SK-N-DZ (cell line): ENCODE results near the gene NKD2.

Source experiments
- small RNA-seq, 2 experiments: library from RNA; depleted of rRNA; stranded (forward); fragments of <200 nt; gene quantifications; one replicate each; pipeline ENCODE3, GENCODE V24; 2014

NKD2 gene

Small RNAs within 50 kb of the gene (small RNA-seq; reads per million reads assigned to genes)
- 0 reads per million in 2 experiments for gene MIR4635
